GM19455 (cell line): ENCODE data around the gene UQCR11.

Experiments used
- ATAC-seq: cut with Tn5 transposase; IDR thresholded peaks from one replicate; pipeline ENCODE4 v1.9.1; 2021; ENCODE audit not compliant: unreplicated experiment

UQCR11 gene

DNA sequence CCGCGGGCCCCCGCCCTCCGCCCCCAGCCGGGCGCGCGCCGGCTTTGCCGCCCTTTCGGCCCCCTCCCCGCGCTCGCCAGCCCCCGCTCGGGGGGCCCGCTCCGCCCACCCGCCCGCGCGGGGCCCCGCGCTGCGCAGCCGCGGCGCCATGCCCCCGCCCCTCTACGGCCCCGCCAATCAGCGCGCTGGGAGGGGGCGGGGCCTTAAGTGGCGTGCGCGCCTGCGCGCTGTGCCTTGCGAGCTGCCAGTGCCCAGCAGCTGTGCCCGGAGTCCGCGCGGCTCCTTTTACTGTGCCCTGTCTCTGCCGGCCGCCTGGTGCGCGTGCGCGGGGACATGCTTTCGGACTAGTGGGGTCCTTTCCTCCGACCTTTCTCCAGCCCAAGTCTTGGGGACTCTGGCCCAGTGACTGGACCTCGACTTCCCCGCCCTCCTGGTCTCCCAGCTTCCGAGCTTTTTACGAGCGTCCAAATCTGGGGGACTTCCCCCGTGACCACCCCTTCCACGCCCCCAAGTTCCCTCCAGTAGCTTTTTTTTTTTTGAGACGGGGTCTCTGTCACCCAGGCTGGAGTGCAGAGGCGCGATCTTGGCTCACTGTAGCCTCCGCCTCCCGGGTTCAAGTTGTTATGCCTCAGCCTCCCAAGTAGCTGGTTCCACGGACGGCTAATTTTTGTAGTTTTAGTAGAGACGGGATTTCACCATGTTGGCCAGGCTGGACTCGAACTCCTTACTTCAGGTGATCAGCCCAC lies 12.3 kb downstream of the UQCR11 start, which contains the start of gene MBD3:
Gene MBD3, minus strand, starts transcription at position 111 of the 746 bp plus-strand sequence. CDS start 234 bp downstream, outside the sequence.
- peak; percentile 61 for ATAC-seq

DNA sequence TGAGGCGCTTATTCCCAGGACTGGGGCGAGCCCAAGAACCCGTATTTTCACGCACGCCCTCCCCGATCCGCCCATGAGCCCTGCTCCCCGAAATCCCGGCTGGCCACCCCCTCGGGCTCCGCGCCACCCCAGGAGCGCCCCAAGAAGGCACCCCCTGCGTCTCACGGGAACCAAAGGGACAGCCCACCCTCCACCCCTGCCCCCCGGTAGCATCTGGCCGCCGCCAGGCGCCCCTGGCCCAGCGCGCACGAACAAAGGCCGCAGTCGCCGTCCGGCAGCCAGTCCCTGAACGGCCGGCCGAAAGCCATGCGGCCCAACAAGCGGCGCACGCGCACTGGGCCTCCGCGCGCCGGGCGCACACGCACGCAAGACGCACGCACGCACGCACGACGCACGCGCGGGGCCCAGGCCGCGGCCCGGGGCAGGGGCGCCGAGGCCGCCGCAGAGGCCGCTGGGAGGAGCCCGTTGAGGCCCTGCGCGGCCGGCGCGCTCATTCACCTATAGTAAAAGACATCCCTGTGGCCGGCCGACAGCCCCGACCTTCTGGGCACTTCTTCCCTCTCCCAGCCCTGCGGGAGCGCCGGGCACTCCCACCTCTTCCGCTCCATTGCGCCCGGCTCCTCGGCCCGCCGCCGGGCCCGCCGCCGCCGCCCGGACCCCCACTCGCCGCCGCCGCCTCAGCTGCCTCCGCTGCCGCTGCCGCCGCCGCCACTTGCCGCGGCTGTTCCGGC lies 13.1 kb downstream of the UQCR11 start:
- ATAC-seq = peak; percentile 62

- ATAC-seq = no peak
Observed at GRCh38 chr19:1591421-1592023, 13.7 kb downstream of the UQCR11 start.

DNA sequence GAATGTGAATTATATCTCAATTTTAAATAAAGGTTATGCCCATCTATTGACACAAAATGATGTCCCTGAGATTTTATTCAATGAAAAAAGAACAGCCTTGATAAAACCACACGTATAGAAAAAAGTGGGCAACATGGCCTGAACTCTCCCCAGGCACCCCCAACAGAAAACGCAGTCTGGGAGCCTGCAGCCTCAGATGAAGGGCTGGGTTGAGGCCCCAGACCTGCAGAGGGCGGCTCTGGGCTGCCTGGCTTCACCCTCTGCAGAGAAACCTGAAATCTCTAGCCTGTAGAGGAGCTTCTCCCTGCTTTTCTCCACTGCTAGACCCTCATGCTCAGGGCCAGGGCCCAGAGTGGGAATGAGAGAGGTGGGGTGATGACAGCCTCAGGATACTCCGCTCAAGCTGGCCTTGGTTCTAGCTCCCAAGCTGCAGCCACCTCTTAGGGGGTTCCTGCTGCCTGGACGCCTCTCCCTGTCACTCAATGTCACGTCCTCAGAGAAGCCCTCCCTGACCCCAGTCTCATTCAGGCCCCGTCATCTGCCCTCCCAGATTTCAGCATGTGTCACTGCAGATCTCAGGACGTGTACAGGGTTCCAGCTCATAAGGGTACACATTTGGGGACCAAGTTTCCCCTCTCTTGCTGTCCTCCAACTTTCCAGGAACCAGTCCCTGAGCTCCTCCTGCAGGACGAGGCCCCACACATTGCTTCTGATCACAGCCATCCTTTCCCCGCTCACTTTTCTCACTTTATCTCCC lies 14.4 kb downstream of the UQCR11 start:
- no peak for ATAC-seq

- no peak for ATAC-seq
Observed at GRCh38 chr19:1587872-1588271, 17.4 kb downstream of the UQCR11 start.

DNA sequence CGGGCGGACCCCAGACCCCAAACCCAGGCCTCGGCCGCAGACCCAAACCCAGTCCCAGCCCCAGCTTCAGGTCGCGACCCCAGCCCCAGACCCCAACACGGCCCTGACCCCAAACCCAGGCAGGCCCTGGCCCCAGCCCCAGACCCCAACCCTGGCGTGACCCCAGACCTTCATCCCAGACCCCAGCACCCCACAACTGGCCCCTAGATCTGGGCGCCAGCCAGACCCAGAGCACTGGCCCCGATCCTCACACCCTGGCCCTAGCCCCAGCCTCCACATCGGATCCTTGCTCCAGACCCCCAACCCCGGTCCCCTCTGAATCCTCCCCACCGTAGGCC lies 20.1 kb downstream of the UQCR11 start:
- no peak for ATAC-seq

DNA sequence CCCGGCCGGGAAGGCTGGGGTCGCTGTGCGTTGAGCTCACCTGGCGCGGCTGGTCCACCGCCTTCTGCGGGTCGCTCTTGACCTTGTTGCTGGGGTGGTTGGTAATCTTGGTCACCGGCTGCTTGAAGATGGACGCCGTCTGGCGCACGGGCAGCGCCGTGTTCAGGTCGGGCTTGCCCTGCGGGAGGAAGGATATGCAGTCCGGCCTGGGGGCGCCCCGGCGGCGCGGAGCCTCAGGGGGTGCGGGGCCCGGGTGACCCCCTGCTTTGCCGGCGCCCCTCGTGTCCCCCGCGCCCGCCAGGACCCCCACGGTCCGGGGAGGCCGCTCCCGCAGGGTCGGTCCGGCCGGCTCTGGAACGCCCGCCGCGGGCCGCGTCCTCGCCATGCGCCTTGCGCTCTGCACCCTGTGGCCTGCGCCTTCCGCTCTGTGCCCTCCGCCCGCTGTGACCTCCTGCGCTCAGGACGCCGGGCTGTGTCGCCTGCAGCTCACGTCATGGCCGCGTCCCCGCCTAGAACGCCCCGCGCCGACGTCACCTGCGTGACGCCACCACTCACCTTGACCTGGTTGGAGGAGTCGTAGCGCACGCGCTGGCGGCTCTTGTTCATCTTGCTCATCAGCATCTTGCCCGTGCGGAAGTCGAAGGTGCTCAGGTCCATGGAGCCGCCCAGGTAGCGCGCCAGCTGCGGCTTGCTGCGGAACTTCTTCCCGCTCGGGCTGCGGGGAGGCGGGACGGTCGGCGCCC lies 20.6 kb downstream of the UQCR11 start:
- ATAC-seq = no peak

GRCh38 chr19:1582201-1582600 lies 23.1 kb downstream of the UQCR11 start:
- no peak for ATAC-seq

DNA sequence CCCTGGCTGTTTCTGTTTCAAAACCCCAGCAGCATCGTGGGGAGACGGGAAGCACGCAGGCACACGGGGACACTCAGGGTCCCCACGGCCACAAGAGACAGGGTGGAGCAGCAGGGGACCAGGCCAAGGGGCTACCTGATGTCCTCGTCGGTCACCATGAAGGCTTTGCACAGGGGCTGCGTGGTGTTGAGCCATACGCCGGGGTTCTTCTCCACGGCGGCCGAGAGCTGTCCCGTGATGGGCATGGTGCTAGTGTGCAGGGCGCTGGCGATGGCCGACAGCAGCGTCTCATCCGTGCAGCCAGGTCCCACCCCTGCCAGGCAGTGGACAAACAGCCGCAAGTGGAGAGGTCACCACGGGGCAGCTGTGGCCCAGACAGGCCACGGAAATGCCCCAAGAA lies 24.3 kb downstream of the UQCR11 start:
- no peak for ATAC-seq

- no peak for ATAC-seq
Observed at GRCh38 chr19:1580382-1580781, 24.9 kb downstream of the UQCR11 start.

DNA sequence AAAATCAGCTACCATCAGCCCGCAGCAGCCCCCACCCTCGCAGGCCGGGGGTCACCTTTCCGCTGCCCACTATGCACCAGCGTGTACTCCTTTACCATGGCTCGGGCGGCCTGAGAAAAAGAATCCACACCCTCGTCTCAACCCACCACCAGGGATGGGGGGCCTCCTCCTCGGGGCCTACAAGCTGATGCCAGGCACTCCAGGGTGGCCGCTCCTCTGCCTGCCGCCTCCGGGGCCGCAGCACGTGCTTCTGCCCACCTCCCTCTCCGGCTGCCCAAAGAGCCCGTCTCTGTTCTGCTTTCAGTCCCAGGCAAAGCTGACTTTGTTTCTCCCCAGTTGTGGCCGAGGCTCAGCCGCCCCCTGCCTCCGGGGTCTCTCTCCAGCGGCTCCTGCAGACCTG lies 26.0 kb downstream of the UQCR11 start:
- no peak for ATAC-seq

GRCh38 chr19:1577929-1578618 lies 27.2 kb downstream of the UQCR11 start:
- no peak for ATAC-seq

- ATAC-seq = no peak
Observed at GRCh38 chr19:1577090-1577928, 28.0 kb downstream of the UQCR11 start.

DNA sequence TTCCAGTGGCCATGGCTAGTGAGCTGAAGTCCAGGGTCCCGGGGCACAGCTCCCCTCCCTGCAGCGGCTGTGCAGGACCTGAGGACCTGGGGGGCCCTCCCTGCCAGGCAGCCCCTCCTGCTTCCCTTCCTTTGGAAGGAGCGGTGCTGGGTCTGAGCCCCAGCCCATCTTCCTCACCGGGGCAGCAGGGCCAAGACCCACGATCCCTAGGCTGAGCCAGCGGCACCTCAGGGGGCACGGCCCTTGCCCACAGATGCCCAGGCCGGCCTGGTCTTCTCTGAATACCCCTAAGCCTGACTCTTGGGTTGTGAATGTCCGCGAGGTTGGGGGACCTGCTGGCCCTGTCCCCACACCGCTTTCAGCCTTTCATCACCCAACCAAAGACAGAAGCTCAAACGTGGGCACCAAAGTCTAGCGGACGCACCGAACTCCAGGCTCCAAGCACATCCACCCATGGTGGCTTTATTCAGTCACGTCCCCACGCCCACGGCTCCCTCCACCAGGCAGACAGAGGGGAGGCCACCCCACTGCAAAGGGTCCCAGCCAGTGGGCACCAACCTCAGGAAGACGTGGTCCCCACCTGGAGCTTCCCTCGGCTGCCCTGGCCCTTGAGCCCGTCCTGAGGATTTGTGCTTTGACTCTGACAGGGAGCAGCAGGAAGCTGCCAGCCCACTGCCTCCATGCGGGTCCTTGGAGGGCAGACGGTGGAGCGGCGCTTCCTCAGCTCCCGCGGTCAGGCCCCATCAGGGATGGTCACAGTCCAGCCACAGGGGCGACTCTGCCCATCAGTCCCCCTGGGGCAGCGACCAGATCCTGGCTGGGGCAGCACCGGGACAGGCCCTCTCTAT lies 28.8 kb downstream of the UQCR11 start:
- no peak for ATAC-seq

GRCh38 chr19:1575323-1576241 lies 29.7 kb downstream of the UQCR11 start:
- ATAC-seq = no peak

GRCh38 chr19:1574354-1575136 lies 30.7 kb downstream of the UQCR11 start:
- no peak for ATAC-seq
